Gastroesophageal sphincter (tissue), 3 donors: ENCODE results near the gene SLC1A2.

Experiments
- EP300 ChIP-seq: sonication (generic); formaldehyde crosslinking; IDR thresholded peaks from one replicate; pipeline ENCODE4 v1.6.1; 2017; ENCODE audit warnings: antibody characterized with exemption, mild to moderate bottlenecking
- POLR2A ChIP-seq, 2 donors: fragments of 450-650 bp; IDR thresholded peaks; one replicate each; pipeline ENCODE4 v1.6.1; 2017; ENCODE audit warnings: antibody characterized with exemption in 2 of 2, mild to moderate bottlenecking in 2 of 2, moderate library complexity in 1 of 2
- TF ChIP-seq, protein P1 (sequence below), 4 experiments: fragments of 200-600 bp in 2 of 4; fragments of 450-650 bp in 2 of 4; sonication (generic) in 1 of 4; IDR thresholded peaks; one replicate each; pipeline ENCODE4 v1.5.1; 2017 to 2019; ENCODE audit warnings: antibody characterized with exemption in 4 of 4, mild to moderate bottlenecking in 2 of 4, moderate library complexity in 2 of 4

DNA sequence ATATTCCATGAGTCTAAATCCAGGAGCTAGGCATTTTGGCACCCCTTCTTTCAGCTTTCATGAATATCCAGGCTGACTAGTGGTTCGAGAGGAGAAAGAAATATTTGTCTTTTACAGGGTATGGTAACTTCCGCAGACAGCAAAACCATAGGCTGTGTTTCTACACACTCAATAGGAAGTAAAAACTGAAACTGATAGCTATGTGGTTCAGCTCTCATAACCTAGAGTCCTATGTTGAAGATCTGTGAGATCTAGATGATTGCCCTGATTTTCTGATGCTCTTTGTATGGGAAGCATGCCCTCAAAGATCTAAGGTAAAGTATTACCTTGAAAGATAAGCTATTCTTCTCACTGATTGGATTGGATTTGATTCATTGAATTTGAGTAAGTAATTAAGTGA is 162.1 kb downstream of the SLC1A2 start:
- TF ChIP-seq, protein P1, sequence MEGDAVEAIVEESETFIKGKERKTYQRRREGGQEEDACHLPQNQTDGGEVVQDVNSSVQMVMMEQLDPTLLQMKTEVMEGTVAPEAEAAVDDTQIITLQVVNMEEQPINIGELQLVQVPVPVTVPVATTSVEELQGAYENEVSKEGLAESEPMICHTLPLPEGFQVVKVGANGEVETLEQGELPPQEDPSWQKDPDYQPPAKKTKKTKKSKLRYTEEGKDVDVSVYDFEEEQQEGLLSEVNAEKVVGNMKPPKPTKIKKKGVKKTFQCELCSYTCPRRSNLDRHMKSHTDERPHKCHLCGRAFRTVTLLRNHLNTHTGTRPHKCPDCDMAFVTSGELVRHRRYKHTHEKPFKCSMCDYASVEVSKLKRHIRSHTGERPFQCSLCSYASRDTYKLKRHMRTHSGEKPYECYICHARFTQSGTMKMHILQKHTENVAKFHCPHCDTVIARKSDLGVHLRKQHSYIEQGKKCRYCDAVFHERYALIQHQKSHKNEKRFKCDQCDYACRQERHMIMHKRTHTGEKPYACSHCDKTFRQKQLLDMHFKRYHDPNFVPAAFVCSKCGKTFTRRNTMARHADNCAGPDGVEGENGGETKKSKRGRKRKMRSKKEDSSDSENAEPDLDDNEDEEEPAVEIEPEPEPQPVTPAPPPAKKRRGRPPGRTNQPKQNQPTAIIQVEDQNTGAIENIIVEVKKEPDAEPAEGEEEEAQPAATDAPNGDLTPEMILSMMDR (IDR thresholded peaks at IDR 0.05): no peak
- no peak for TF ChIP-seq EP300
- TF ChIP-seq POLR2A (IDR thresholded peaks at IDR 0.05): no peak
